GM13976 (cell line): ENCODE measurements around the gene SUOX.

ENCODE experiments used
- DNase-seq: peaks from one replicate; pipeline ENCODE4 v3.0.0; 2012; ENCODE audit warnings: low spot score
- in situ Hi-C: fragments of 300-500 bp; cut with MboI; formaldehyde crosslinking; loops from one replicate; pipeline ENCODE4 v1.12.0; 2022; ENCODE audit warnings: low sequenced_read_pairs, mixed read lengths, inconsistent platforms; ENCODE audit not compliant: unreplicated experiment
- TF ChIP-seq, protein P1 (sequence below): IDR thresholded peaks from 2 replicates; pipeline ENCODE4 v1.5.1; 2012; ENCODE audit warnings: borderline replicate concordance, mild to moderate bottlenecking; ENCODE audit not compliant: insufficient read depth; ENCODE audit errors: extremely low read depth, missing control alignments, control extremely low read depth

SUOX gene

DNA sequence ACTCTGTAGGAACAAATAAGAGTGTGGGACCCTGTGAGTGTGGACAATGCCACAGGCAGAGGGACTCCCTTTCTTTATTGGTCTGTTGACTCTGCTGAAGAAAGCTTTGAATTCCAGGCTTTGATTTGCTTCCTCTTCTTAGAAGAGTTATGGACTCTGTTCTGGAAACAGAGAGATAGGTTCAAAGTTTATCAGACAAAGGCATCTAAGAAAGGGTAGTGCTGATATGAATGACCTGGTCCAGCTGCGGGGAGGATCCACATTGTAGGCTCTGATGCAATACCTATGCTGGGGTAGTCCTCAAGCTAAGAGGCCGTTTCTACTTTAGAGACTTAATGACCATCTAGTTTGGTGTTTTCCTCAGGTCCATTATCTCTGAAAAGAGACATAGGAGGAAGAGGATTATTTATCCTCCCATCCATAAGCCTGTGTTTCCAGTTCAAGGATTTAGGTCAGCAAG is 13.1 kb downstream of the SUOX start:
- DNase-seq: no peak
- TF ChIP-seq, protein P1, sequence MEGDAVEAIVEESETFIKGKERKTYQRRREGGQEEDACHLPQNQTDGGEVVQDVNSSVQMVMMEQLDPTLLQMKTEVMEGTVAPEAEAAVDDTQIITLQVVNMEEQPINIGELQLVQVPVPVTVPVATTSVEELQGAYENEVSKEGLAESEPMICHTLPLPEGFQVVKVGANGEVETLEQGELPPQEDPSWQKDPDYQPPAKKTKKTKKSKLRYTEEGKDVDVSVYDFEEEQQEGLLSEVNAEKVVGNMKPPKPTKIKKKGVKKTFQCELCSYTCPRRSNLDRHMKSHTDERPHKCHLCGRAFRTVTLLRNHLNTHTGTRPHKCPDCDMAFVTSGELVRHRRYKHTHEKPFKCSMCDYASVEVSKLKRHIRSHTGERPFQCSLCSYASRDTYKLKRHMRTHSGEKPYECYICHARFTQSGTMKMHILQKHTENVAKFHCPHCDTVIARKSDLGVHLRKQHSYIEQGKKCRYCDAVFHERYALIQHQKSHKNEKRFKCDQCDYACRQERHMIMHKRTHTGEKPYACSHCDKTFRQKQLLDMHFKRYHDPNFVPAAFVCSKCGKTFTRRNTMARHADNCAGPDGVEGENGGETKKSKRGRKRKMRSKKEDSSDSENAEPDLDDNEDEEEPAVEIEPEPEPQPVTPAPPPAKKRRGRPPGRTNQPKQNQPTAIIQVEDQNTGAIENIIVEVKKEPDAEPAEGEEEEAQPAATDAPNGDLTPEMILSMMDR: no peak
- in situ Hi-C loops: no loop called here

DNA sequence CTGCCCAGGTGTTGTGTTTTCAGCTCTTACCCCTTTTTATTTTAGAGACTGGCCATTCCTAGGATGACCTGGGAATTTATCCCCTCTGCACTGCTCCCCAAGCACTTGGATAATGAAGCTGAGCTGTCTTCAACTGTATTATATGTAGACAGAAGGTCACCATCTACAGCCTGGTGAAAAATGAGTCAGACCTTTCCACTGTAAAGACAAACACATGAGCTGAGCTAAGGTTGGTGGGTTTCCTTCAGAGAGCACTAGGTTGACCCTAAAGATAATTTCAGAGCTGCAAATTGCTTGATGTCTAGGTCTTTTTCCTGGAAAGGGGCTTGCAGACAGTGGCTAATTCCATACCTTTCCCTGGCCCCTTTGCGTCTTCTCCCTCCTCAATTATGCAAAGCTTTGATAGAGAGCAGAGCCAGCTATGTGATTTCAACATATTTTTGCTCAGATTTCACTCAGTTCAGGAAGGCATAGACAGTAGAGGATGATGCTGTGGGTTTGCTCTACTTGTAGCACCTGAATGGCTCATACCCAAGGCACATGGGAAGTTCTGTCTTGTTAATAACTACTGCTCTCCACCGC is 14.5 kb downstream of the SUOX start:
- in situ Hi-C loops: no loop called here
- TF ChIP-seq, protein P1: no peak
- DNase-seq: no peak

DNA sequence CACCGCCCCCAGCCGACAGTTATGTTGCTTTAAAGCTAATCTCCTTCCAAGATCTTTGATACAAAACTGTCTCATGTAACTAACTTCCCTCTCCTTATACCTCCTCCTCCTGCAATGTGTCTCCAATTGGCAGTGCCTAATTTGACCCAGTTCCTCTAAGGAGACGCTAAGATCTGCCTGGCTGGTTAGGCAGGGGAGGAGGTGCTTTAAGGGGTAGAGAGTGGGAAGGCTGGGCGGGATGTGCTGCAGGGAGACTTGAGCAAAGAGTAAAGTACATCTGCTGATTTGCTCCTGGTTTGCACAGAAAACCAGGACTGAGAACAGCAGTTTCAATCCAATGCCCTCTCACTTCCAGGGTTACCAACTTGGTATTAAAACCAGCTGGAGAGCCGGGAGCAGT is 16.4 kb downstream of the SUOX start:
- no peak for DNase-seq
- TF ChIP-seq, protein P1: no peak
- in situ Hi-C loops: no loop called here

DNA sequence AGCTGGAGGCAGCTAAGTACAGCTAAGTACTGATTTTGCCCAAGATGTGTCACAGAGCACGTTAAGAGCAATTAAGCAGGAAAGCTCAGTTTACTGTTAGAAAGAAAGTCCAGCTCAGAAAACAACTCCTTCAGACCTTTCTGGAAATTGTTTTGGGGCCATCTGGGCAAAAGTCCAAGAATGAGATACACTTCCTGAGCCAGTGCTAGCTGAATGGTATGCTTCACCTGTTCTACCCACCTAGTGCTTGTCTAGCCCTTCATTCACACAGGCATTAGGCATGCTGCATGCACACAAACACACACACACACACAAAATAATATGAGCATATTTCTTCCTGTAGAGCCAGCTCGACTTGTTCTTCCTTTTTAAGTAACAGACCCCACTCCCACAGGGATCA is 17.1 kb downstream of the SUOX start:
- in situ Hi-C loops: no loop called here
- TF ChIP-seq, protein P1: no peak
- no peak for DNase-seq

DNA sequence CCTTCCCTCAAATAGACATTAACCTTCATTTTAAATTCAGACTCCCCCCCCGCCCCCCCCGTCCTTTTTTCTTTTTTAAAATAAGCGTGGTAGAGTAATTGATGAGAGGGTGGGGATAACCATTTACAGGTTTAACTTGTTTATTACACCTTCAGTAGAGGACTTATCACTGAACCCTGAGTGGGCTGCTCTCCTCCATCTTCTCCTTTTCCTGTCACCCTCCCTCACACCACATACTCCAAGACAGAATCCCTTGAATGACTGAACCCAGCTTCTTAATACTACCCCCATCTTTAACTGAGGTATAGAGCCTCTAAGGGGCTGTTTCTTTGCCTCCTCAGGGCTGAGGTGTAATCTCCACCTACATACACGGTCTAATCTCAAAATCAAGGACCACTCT is 20.1 kb downstream of the SUOX start:
- TF ChIP-seq, protein P1: no peak
- in situ Hi-C loops: no loop called here
- DNase-seq: no peak

DNA sequence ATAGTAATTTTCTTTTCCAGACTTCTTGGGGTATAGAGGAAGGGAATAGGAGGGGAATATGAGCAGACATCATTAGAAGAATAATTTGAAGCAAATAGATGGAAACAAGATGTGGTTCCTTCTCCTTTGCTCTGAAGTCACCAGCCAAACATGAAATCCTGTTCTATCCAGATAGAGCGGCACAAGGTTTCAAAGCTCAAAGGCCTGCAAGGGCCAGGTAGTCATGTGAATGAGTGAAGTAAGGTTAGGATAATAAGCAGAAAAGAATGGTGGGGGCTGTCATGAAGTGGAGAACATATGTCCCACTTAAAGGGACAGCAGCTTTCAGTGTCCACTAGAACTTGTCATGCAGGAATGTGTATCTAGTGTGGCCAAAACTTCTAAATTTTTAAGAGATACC is 21.3 kb downstream of the SUOX start:
- TF ChIP-seq, protein P1: no peak
- DNase-seq: no peak
- in situ Hi-C loops: no loop called here

DNA sequence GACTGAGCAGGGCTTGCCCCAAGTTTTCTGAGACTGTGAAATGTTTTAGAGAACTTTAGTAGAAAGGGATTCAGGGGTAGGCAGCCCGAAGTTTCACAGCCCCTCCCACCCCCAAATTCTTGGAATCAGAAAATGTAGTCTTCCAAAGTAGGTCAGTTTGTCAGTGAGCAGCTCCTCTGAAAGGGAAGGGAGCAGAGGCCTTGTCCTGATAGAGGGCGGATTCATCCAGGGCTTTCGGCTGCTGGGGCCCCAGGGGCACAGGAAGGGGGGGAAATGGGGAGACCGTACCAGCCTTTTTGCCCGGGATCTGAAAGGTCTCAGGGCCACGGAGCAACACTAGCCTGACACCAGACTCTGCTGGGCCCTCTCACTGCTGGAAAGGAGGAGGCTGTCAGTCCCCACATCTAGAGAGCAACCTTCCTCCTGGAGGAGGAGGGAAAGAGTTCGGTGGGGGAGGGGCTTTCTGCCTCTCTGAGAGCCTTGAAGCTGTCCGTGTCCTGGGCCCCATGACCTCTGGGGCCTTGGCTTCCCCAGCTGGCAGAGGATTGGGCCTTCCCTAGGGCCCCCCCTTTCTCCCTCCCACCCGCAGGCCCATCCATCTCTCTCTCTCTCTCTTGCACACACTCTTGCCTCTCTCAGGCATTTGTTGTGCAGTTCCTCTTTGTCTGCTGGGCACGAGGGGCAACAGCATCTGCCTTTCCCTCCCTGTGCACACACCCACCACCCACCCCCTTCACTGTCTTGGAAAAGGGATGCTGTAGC is 23.5 kb downstream of the SUOX start, which contains the start of gene IKZF4:
TSS of gene IKZF4 (plus strand) at position 621 of the 762 bp plus-strand sequence. CDS start 451 bp downstream, outside the sequence.
- in situ Hi-C loops: no loop called here
- TF ChIP-seq, protein P1: no peak
- no peak for DNase-seq
